Activated T-helper 9 cell treated with anti-CD3 and anti-CD28 coated beads, Interleukin-2, amount 50 U/mL, for 16 hours (primary cell): ENCODE measurements around the gene RPS19BP1.
"Not testable (repeated sequence)": the region's sequence is repeated elsewhere in the genome, so short reads cannot be mapped to it uniquely, and the experiment has no call there.

ENCODE experiments used
- DNase-seq: peaks from one replicate; pipeline ENCODE4 v3.0.0-alpha.2; 2020; ENCODE audit warnings: low read depth

Gene RPS19BP1

DNA sequence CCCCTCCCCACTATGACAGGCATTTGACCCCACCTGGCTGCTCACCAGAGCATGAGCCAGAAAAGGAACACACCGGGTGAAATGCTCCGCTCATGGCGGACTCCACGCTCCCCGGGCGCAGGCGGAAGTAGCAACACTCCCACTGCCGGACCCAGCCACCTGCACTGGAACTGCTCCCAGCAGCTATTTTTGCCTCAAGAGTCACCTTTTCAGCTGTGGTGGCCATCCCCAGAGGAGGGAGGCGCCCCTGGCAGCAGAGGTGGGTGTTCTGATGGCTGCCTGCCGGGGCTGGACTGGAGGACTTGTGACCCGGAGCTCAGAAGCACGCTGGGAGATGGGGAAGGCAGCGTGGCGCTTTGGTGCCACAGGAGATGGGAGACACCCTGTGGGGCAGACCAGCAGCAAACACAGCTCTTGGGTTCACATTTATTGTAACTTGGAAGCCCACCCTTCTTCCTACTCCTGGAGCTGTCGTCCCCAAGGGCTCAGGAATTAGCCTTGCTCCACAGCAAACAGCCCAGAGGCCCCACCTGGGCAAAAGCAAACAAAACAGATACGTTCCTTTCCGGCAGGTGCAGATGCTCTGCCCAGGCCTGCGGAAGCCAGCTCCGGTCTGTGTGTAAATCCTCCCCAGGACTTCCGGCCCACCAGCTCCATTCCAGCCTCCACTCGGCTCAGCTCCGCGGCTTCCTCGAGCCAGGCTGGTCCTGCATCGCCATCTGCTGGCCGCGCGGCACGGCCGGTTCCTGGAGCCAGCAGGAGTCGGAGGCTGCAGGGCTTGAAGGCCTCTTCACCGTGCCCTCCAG lies 3.7 kb downstream of the RPS19BP1 start:
- DNase-seq, result peak; percentile 86

DNA sequence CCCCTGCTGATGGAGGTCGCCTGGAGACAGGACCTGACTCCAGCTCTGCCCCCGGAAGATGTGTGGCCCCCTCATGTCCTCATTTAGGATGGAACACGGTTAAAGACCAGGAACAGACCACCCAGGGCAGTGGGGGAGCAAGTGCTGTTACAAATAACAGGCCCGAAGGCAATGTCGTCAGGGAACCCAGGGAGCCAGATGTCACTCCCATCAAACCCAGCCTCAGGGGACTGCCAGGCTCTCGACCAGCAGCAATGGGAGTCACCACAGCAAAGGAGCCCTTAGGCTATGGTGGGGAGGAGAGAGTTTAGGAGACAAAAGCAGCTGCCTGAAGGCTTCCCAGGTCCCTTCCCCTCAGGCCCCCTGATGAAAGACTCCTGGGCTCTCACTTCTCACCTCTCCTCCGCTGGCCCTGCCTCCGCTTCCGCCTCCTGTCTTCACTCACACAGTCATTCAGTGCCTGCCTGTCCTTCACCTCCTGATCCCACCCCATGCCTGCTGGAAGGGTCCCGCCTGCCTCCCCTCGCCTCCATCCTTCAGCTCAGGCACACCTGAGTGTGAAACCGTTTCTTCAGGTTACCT lies 4.4 kb downstream of the RPS19BP1 start:
- DNase-seq, result no peak

DNA sequence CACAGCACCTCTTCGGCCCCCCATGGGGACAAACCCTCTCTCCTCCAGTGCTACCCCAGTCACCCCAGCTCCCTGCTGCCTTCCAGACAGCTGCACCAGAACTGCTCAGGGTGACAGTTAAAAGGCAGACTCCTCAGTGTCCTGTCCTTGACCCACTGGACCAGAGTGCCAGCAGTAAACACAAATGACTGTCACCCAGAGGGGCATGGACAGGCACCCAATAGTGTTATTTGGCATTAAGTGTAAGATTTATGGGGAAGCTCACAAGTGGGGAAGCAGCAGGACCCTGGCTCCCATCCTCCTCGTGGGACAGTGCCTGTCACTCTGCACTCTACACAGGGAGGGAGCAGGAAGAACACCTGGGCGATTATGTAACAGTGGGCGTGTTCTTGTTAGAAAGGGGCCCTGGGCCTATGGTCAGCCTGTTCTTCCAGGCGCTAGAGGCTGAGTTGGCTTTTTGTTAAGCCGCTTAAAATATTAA lies 5.0 kb downstream of the RPS19BP1 start:
- DNase-seq, result no peak

DNA sequence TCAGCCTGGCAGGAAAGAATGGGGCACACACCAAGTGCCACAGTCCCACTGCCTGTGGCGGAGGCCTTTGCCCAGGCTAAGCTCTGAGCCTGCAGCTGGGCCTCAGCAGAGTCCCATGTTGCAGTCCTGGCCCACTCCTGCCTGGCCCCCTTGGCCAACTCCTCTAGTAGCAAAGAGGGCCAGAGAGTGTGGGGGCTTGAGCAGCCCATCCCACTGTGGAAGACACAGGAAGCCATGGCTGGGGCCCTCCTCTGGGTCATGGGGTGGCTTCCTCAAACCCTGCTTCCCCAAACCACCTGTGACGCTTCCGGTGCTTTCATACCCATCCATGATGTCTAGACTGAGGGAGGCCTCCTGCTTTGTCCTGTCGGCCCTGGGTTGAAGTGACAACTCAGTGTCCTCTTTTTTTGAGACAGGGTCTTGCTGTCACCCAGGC lies 5.8 kb downstream of the RPS19BP1 start:
- DNase-seq, result no peak

DNA sequence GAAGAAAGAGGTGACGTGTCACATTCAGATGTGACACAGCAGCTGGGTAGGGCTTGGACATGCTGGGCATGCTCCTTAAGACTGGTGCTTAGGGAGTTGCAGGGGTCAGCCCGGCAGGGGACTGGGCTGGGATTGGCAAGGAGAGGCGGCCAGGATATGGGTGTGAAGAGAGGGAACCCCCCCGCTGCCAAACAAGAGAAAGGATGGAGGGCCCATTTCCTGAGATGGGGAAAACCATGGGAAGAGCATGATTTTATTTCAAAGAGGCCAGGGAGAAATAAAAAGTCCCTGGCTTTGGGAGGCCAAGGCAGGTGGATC lies 6.9 kb downstream of the RPS19BP1 start:
- no peak for DNase-seq

DNA sequence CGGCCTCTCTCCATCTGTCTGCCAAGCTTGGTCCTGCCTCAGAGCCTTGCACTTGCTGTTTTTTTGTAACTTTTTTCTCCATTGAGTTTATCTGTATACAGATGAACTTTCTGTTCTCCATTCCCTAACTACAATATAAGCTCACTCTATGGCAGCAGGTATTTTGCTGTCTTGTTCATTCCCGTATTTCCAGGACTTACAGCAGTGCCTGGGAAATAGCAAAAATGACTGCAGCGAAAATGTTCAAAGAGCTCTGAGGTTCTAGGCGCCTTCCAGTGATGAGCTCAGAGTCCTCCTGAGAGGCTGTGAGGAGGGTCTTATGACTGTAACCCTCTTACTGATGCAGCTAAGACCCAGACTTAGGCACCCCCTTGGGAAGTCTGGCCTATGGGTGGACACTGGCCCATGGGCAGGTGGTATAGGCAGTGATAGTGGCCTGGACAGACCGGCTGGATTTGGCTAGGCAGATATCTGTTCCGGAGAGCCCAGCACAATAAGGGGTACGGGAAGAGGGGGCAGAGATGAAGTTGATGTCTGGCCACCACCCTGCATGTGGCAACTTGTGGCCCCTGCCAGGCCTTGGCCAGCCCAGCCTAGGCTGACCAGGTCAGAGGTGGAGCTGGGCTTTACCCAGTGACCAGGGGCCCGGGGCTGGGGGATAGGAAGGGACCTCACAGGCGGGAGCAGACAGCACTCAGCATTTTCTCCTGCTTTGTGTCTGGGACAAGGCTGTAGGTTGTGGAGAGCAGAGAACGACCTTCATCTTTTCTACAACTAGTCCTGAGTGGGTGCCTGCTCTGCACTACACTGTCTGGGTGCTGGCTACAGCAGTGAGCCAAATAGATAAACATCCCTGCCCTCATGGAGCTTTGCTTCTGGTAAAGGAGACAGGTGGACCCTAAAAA lies 7.5 kb downstream of the RPS19BP1 start:
- DNase-seq, result no peak

DNA sequence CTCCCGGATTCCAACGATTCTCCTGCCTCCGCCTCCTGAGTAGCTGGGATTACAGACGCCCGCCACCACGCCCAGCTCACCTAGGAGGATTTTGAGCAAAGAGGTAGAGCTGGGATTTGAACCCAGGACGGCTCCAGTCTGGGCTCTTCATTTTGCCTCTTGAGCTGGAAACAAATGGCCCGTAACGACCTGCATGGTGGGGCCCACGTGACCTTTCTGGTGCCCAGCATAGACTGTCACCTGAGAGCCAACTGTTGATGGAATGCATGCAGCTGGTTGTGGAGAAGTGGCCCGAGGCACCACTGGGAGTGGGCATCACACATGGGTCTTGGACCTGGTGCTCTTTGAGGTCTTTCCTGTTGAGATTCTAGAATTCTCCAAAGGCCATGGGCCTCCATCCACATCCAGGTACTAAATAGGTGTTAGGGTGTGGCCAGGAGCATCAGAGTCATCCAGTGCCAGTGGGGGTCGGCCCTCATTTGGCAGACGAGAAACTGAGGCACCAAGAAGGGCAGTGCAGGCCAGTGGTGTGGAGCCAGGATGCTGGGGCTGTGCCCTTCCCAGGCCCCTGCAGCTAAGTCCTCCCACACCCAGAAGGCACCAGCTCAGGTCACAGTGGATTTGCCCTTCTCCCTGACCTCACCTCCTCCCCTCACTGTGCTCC lies 8.3 kb downstream of the RPS19BP1 start:
- no peak for DNase-seq

DNA sequence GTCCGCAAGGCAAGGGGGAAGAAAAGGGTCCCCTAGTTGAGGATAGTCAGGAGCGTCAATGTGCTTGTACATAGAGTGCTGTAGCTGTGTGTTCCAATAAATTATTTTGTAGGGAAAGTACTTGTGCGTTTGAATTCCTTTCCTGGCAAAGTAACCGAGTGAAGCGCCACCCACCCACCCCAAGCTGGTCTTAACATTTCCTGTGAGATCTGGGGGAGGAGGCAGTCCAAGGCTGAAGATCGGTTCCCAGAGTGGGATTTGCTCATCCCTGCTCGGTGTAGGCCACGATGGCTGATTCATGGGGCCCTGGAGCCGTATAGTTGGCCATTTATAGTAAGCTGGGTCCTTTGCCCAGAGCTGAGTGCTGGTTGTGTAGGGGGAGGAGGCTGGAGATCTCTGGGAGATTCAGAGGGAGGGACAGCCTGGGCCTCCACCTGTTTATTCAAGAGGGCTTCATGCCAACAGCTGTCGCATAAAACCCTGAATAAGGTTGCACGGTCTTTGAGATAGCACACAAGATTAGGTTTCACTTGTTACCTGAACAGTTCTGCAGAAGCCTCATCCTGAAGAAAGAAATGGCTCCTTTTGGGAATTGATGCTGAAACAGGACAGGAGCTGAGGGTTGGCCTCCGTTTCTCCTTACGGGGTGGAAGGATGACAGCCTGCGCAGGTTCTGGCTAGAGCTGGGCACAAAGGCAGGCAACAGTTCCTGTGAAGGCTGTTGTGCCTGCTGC lies 9.8 kb downstream of the RPS19BP1 start:
- DNase-seq, result no peak

DNA sequence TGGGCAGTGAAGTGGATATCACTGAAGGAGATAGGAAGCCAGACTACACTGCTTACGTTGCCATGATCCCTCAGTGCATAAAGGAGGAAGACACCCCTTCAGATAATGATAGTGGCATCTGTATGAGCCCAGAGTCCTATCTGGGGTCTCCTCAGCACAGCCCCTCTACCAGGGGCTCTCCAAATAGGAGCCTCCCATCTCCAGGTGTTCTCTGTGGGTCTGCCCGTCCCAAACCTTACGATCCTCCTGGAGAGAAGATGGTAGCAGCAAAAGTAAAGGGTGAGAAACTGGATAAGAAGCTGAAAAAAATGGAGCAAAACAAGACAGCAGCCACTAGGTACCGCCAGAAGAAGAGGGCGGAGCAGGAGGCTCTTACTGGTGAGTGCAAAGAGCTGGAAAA lies 10.5 kb downstream of the RPS19BP1 start:
- DNase-seq, result not testable (repeated sequence)

DNA sequence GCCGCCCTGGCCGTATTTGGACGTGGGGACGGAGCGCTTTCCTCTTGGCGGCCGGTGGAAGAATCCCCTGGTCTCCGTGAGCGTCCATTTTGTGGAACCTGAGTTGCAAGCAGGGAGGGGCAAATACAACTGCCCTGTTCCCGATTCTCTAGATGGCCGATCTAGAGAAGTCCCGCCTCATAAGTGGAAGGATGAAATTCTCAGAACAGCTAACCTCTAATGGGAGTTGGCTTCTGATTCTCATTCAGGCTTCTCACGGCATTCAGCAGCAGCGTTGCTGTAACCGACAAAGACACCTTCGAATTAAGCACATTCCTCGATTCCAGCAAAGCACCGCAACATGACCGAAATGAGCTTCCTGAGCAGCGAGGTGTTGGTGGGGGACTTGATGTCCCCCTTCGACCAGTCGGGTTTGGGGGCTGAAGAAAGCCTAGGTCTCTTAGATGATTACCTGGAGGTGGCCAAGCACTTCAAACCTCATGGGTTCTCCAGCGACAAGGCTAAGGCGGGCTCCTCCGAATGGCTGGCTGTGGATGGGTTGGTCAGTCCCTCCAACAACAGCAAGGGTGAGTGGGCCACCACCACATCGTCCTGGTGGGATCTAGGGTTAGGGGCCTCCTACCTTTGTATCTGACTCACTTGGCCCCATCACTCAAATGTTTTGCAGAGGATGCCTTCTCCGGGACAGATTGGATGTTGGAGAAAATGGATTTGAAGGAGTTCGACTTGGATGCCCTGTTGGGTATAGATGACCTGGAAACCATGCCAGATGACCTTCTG lies 11.3 kb downstream of the RPS19BP1 start:
- not testable (repeated sequence) for DNase-seq

DNA sequence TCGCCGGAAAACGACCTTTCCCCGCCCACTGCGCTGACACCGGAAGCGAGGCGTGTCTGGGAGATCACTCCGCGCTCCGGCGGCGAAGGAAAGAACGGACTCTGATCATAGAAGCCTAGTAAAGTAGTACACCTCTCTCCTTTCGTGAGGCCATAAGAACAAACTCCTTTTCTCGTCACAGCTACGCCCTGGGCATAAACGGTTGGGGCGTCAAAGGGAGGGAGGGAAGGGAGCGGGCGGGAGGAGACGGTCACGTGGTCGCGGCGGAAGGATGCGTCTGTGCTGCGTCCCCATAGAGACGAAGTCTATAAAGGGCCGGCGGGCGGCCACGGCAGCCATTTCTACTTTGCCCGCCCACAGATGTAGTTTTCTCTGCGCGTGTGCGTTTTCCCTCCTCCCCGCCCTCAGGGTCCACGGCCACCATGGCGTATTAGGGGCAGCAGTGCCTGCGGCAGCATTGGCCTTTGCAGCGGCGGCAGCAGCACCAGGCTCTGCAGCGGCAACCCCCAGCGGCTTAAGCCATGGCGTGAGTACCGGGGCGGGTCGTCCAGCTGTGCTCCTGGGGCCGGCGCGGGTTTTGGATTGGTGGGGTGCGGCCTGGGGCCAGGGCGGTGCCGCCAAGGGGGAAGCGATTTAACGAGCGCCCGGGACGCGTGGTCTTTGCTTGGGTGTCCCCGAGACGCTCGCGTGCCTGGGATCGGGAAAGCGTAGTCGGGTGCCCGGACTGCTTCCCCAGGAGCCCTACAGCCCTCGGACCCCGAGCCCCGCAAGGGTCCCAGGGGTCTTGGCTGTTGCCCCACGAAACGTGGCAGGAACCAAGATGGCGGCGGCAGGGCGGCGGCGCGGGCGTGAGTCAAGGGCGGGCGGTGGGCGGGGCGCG lies 12.1 kb downstream of the RPS19BP1 start, which contains the start of gene ATF4:
ATF4 (plus strand) TSS at position 337 of the 880 bp plus-strand sequence. CDS start 884 bp downstream, outside the sequence.
- DNase-seq, result peak; percentile 86

DNA sequence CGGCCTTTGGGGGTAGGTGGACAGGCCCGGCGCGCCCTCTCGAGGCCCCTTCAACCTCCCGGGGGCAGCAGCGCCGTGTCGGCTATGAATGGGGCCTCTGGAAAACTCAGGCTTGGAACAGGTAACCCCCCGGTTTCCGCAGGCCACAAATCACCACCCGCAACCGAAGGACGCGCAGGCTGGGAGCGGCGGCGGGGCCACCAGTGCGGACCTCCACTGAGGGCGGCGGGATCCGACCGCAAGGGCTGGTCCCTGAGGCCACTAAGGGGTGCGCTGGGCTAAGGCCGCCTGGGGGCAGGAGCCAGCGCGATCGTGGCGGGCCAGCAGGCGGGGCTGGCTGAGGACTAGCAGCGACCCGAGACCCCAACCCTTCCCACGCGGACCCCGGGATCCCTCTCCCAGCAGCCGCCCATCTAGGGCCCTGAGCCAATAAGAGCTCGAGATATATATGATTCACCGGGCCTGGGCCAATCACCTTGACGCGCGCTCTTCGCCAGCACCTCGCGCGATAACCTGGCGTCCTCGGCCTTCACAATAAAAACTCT lies 12.8 kb downstream of the RPS19BP1 start:
- peak; percentile 93 for DNase-seq

DNA sequence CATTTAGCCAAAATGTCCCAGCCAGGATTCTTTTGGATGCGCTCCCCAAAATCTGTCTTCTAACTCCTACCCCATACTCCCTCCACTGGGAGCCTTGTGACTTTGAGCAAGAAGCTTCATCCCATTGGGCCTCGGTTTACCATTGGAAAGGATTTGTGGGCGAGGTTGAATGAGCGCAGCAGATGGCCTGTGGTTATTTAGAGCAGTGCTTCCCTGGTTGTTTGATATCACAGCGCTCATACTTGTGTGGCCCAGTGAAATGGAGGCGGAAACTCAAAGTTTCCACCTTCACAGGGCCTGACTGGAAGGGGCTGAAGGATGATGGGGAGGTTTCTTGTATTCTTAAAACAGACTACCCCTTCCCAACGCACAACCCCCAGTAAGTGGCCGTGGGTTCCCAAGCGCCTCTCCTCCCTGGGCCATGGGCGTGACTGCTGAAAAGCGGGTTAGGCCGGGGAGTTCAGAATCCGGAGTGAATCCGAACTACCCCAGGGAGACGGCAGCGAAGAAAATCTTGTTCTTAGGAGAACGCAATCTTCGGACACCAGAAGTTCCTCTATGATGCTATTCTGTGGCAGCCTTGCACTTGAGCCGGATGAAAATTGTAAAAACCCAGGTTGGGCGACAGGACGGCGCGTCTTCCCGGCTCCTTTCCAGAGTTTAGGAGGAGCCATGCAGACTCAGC lies 13.4 kb downstream of the RPS19BP1 start:
- no peak for DNase-seq

DNA sequence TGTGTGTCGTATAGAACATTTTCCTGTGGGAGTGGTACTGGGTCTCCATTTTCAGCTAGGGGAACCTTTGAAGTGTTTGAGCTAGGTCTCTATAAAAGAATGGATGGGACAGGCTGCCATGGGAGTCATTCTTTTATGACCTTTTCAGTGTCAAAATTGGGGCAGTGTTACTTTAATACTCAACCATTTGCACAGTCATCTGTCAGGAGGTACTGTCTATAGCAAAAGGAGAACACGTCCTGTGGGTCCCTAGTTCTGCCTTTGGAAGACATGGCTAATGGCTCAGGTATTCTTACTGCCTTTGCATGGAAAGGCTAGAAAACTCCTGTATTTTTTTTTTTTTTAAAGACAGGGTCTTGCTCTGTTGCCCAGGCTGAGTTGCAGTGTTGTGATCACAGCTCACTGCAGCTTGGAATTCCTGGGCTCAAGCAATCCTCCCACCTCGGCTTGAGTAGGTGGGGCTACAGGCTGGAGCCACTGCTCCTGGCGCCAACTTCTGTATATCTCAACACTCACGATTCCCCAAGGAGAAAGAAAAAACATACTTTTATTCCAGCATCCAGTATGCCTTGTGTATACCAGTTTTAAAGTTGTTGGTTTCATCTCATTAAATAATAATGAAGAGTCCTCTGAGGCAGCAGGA lies 14.3 kb downstream of the RPS19BP1 start:
- DNase-seq, result no peak

DNA sequence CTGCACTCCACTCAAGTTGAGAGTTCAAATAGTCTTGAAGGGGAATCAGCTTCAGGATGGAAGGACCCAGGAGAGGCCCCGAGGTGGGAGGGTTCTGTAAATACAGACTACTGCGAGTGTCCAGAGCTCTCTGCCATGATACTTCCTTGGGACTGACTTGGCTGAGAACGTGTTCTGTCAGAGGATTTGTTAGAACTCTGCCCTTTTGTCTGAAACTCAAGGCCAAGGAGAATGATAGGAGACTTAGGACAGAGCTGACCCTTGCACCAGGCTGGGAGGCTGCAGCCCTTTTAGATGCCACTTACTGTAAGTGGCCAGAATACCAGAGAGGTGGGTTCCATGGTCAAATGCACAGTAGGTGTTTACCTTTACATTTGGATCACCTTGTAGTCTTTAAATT lies 15.1 kb downstream of the RPS19BP1 start:
- DNase-seq, result no peak

DNA sequence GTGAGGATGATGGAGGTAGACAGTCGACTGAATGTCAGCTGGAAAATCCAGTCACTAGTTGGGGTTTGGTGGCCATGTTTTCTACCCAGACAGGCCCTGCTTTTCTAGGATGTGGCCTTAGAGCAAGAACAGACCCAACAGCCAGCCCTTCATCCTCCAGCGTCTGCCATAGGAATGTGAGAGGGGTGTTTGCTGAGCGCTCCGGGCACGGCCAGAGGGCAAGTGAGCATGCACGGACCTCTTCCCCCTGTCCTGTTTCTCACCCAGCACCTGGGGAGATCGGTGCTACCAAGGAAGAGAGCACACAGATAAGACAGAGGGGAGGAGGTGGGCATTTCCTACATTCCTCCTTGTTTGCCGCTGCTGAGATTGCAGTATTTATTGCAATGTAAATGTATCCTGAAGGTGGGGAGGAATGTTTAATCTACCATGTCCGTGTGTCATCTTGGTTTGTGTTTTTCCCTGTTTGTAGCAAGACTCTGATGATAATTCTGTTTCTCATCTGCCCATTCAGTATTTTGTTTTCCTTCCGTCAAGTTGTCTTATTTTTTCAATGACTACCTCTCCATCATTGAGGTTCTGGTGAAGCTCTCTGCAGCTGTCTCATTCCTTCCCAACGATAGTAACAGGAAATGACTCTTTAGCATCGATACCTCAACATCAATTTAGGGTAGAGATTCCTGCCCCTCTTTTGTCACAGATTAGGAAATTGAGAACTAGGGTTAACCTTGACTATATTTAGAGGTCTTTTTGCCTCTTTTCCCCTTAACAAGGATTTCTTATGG lies 17.1 kb downstream of the RPS19BP1 start:
- no peak for DNase-seq

DNA sequence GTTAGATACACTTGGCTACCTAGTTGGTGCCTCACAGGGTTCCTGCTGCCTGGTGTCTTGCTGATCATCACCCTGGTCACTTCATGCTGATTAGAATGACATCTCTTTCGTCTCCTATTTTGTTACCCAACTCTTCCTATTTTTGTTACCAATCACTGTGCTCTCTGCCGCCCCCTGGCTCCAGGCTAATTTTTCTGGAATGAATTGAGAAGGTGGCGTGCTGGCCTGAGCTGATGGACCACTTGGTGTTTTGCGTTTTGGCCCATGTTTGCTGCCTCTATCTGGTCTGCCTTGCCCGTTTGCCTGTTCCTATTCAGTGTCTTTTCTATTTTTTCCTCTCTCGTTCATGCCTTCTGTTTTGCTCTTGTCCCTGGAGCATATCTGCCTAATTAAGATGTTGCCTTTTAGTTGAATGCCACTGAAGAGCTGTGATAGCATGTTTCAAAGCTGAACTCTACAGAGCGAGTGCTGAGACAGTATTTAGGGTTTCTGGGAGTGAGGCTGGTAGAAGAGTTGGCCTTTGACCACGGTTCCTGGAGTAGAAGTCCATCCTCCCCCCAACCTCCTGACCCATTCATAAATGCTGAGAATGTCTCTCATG lies 18.1 kb downstream of the RPS19BP1 start:
- DNase-seq, result no peak
